WTC11 (cell line): ENCODE data around the gene HMGN4. TPM values are rescaled to one million over a fixed set of nuclear protein-coding genes. Genes with fewer than 3 reads are reported as not detected.

ENCODE experiments used
- ATAC-seq: fragments of 200-7000 bp; cut with Tn5 transposase; 2 replicates; pipeline ENCODE4 v1.10.0; 2021; ENCODE audit warnings: mild to moderate bottlenecking, moderate library complexity
- CTCF ChIA-PET: fragments of 300-600 bp; sonication (Branson Sonifier 250); formaldehyde crosslinking; loops from one replicate; lab custom pipeline; 2021; ENCODE audit warnings: antibody characterized with exemption; lab: Charles Lee
- POLR2A ChIA-PET: fragments of 350-600 bp; sonication (Branson Sonifier 250); formaldehyde crosslinking; loops from one replicate; lab custom pipeline; 2021; ENCODE audit warnings: antibody characterized with exemption; lab: Charles Lee
- DNase-seq: peaks from one replicate; pipeline ENCODE4 v3.0.0; 2021; ENCODE audit warnings: low spot score
- H3K27ac Mint-ChIP-seq: 2 replicates; pipeline ENCODE4 v1.8.0; 2021; ENCODE audit warnings: mixed read lengths
- H3K27me3 Mint-ChIP-seq: 2 replicates; pipeline ENCODE4 v1.8.0; 2021; ENCODE audit warnings: low read depth, mild to moderate bottlenecking, moderate library complexity, mixed read lengths
- H3K36me3 Mint-ChIP-seq: 2 replicates; pipeline ENCODE4 v1.8.0; 2021; ENCODE audit warnings: mixed read lengths
- H3K4me1 Mint-ChIP-seq: 2 replicates; pipeline ENCODE4 v1.8.0; 2022; ENCODE audit warnings: mixed read lengths
- H3K4me3 Mint-ChIP-seq: 2 replicates; pipeline ENCODE4 v1.8.0; 2021; ENCODE audit warnings: mild to moderate bottlenecking, moderate library complexity, mixed read lengths
- H3K9me3 Mint-ChIP-seq: 2 replicates; pipeline ENCODE4 v1.8.0; 2021; ENCODE audit warnings: mixed read lengths
- ATF2 ChIP-seq: sonication (generic); formaldehyde crosslinking; IDR thresholded peaks from 2 replicates; pipeline ENCODE4 v1.8.1; 2022; ENCODE audit warnings: low read depth, missing genetic modification reagents, borderline replicate concordance
- CREM ChIP-seq: sonication (generic); formaldehyde crosslinking; IDR thresholded peaks from 2 replicates; pipeline ENCODE4 v1.8.1; 2022; ENCODE audit warnings: mild to moderate bottlenecking, missing genetic modification reagents, moderate library complexity
- ETV6 ChIP-seq: sonication (generic); formaldehyde crosslinking; IDR thresholded peaks from 2 replicates; pipeline ENCODE4 v1.8.1; 2022; ENCODE audit warnings: mild to moderate bottlenecking, missing genetic modification reagents
- GABPB1 ChIP-seq: sonication (generic); formaldehyde crosslinking; IDR thresholded peaks from 2 replicates; pipeline ENCODE4 v1.8.1; 2023; ENCODE audit warnings: mild to moderate bottlenecking, missing genetic modification reagents
- GTF2I ChIP-seq: fragments of 250-450 bp; sonication (Bioruptor Pico); conservative IDR thresholded peaks from 2 replicates; pipeline ENCODE4 v1.4.0; 2021; ENCODE audit warnings: mild to moderate bottlenecking
- HMGA2 ChIP-seq: fragments of 250-450 bp; sonication (Bioruptor Pico); IDR thresholded peaks from 2 replicates; pipeline ENCODE4 v1.4.0; 2021; ENCODE audit warnings: mild to moderate bottlenecking, moderate library complexity
- NFATC4 ChIP-seq: fragments of 250-450 bp; sonication (Bioruptor Pico); IDR thresholded peaks from 2 replicates; pipeline ENCODE4 v1.9.0; 2021; ENCODE audit warnings: mild to moderate bottlenecking
- TCF7 ChIP-seq: sonication (generic); formaldehyde crosslinking; IDR thresholded peaks from 2 replicates; pipeline ENCODE4 v1.8.0; 2022; ENCODE audit warnings: mild to moderate bottlenecking, low read depth, missing genetic modification reagents, moderate library complexity
- TEAD1 ChIP-seq: sonication (generic); formaldehyde crosslinking; IDR thresholded peaks from 2 replicates; pipeline ENCODE4 v1.8.0; 2022; ENCODE audit warnings: mild to moderate bottlenecking, missing genetic modification reagents
- TEAD4 ChIP-seq: sonication (generic); formaldehyde crosslinking; IDR thresholded peaks from 2 replicates; pipeline ENCODE4 v1.8.0; 2022; ENCODE audit warnings: mild to moderate bottlenecking, missing genetic modification reagents
- USF1 ChIP-seq: sonication (generic); formaldehyde crosslinking; IDR thresholded peaks from 2 replicates; pipeline ENCODE4 v1.8.0; 2022; ENCODE audit warnings: mild to moderate bottlenecking, missing genetic modification reagents
- USF2 ChIP-seq: sonication (generic); formaldehyde crosslinking; IDR thresholded peaks from 2 replicates; pipeline ENCODE4 v1.8.1; 2023; ENCODE audit warnings: mild to moderate bottlenecking, missing genetic modification reagents, moderate library complexity
- ZBTB43 ChIP-seq: sonication (generic); formaldehyde crosslinking; IDR thresholded peaks from 2 replicates; pipeline ENCODE4 v1.8.1; 2023; ENCODE audit warnings: mild to moderate bottlenecking, missing genetic modification reagents
- ZNF121 ChIP-seq: sonication (generic); formaldehyde crosslinking; IDR thresholded peaks from 2 replicates; pipeline ENCODE4 v1.8.0; 2023; ENCODE audit warnings: missing genetic modification reagents
- ZNF416 ChIP-seq: fragments of 250-450 bp; sonication (Bioruptor Pico); IDR thresholded peaks from 2 replicates; pipeline ENCODE4 v1.9.0; 2021; ENCODE audit warnings: mild to moderate bottlenecking, inconsistent platforms
- total RNA-seq: library from RNA; stranded (reverse); gene quantifications from 3 replicates; pipeline ENCODE4 v1.2.3, GENCODE V29; 2021
- TF ChIP-seq, protein P1 (sequence below): sonication (generic); formaldehyde crosslinking; IDR thresholded peaks from 2 replicates; pipeline ENCODE4 v1.8.0; 2022; ENCODE audit warnings: mild to moderate bottlenecking, missing genetic modification reagents
- TF ChIP-seq, protein P2 (sequence below): sonication (generic); formaldehyde crosslinking; IDR thresholded peaks from 2 replicates; pipeline ENCODE4 v1.8.1; 2023; ENCODE audit warnings: mild to moderate bottlenecking, moderate library complexity, missing genetic modification reagents
- TF ChIP-seq, protein P3 (sequence below): sonication (generic); formaldehyde crosslinking; IDR thresholded peaks from 2 replicates; pipeline ENCODE4 v1.8.1; 2022; ENCODE audit warnings: missing genetic modification reagents, borderline replicate concordance
- TF ChIP-seq, protein P4 (sequence below): fragments of 250-450 bp; sonication (Bioruptor Pico); conservative IDR thresholded peaks from 2 replicates; pipeline ENCODE4 v1.9.0; 2021; ENCODE audit warnings: mild to moderate bottlenecking

Gene HMGN4
- total RNA-seq, 1 experiment from 2014 or later, result 57.1 TPM

GRCh38 chr6:26555505-26556262, 17.5 kb downstream of the HMGN4 start:
- H3K27me3 Mint-ChIP-seq, result no peaks in the 10 kb centered on the region
- no peak overlapping the region for H3K4me3 Mint-ChIP-seq
- no peak for DNase-seq
- no peaks in the 10 kb centered on the region for H3K9me3 Mint-ChIP-seq
- H3K4me1 Mint-ChIP-seq, result peaks cover 11% of the 10 kb centered on the region
- CTCF ChIA-PET, result interaction anchor here (0.7 to 2.7 kb wide), 9 partner anchors 16 to 233 kb away, joined by 3 to 13 read pairs (median 5); partner anchors contain the start of gene HMGN4
- no peaks in the 10 kb centered on the region for H3K36me3 Mint-ChIP-seq
- TF ChIP-seq, protein P1, sequence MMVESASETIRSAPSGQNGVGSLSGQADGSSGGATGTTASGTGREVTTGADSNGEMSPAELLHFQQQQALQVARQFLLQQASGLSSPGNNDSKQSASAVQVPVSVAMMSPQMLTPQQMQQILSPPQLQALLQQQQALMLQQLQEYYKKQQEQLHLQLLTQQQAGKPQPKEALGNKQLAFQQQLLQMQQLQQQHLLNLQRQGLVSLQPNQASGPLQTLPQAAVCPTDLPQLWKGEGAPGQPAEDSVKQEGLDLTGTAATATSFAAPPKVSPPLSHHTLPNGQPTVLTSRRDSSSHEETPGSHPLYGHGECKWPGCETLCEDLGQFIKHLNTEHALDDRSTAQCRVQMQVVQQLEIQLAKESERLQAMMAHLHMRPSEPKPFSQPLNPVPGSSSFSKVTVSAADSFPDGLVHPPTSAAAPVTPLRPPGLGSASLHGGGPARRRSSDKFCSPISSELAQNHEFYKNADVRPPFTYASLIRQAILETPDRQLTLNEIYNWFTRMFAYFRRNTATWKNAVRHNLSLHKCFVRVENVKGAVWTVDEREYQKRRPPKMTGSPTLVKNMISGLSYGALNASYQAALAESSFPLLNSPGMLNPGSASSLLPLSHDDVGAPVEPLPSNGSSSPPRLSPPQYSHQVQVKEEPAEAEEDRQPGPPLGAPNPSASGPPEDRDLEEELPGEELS, result no peak
- TF ChIP-seq, protein P2, sequence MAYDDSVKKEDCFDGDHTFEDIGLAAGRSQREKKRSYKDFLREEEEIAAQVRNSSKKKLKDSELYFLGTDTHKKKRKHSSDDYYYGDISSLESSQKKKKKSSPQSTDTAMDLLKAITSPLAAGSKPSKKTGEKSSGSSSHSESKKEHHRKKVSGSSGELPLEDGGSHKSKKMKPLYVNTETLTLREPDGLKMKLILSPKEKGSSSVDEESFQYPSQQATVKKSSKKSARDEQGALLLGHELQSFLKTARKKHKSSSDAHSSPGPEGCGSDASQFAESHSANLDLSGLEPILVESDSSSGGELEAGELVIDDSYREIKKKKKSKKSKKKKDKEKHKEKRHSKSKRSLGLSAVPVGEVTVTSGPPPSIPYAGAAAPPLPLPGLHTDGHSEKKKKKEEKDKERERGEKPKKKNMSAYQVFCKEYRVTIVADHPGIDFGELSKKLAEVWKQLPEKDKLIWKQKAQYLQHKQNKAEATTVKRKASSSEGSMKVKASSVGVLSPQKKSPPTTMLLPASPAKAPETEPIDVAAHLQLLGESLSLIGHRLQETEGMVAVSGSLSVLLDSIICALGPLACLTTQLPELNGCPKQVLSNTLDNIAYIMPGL (CRISPR knock-in tag), result peak; percentile 58; the same call in 1 of the 2 replicates
- peak; percentile 13 for ATAC-seq
- peak overlapping the region; percentile 78 for H3K27ac Mint-ChIP-seq
- POLR2A ChIA-PET, result no interaction called here

DNA sequence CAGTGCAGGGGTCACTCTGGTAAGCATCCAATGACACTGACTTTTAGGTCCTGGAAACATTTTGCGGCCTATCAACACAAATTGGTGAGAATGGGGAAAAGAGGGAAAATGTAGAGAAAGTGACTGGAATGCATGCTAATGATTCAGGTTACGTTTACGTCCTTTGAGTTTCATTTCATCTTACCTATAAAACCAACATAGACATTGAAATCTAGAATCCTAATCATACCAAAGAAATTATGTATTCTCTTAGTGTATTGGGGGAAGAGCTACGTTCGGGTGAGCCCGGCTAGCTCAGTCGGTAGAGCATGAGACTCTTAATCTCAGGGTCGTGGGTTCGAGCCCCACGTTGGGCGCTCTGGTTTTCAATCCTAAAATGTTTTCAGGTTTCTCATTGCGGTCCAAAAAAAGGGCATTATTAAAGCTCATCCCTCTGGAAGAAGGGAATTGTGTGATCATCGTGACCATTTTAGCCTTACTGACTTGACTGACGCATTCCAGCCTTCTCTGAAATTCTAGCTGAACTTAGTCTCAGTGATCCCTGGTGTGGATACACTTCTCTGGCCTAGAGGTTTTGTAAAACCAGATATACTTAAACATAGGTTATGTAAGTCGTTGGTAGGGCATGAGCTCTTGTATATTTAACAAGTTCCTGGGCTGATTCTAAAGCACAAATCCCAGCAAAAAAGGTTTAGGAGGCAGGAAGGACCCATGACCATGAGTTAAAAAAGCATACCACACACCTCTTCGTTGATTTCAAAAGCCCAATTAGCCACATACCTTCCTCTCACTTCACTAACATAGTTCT, 18.3 kb downstream of the HMGN4 start:
- peak; percentile 77 for DNase-seq
- Mint-ChIP-seq H3K27me3 (no peaks in the 10 kb centered on the region; the same call in 1 of the 2 replicates), H3K36me3 (peaks cover 1% of the 10 kb centered on the region; the same call in 1 of the 2 replicates), H3K4me3 (no peak overlapping the region), H3K27ac (peak overlapping the region; percentile 43), H3K9me3 (peaks cover 7% of the 10 kb centered on the region), H3K4me1 (peaks cover 7% of the 10 kb centered on the region)
- ATAC-seq, result peak; percentile 73
- ChIA-PET POLR2A (interaction anchor here (0.7 kb wide), 1 partner anchor 357 kb away, joined by 3 read pairs; a partner anchor contains a TSS), CTCF (interaction anchor here (0.7 to 2.7 kb wide), 10 partner anchors 13 to 234 kb away, joined by 3 to 13 read pairs (median 4); partner anchors contain the start of gene HMGN4)
- TF ChIP-seq ZBTB43, result 0 out of 2 replicates have a peak, but pooled peaks have one; percentile 28
- no peak for TF ChIP-seq ZNF121
- no peak for TF ChIP-seq TEAD4 (CRISPR knock-in tag)
- no peak for TF ChIP-seq TCF7 (CRISPR knock-in tag)
- 0 out of 2 replicates have a peak, but pooled peaks have one; percentile 53 for TF ChIP-seq ETV6 (CRISPR knock-in tag)
- TF ChIP-seq NFATC4, result peak; percentile 78; the same call in 1 of the 2 replicates
- TF ChIP-seq CREM, result no peak
- no peak for TF ChIP-seq ATF2 (CRISPR knock-in tag)
- no peak for TF ChIP-seq ZNF416 (CRISPR knock-in tag)
- no peak for TF ChIP-seq USF1 (CRISPR knock-in tag)
- TF ChIP-seq, protein P3, sequence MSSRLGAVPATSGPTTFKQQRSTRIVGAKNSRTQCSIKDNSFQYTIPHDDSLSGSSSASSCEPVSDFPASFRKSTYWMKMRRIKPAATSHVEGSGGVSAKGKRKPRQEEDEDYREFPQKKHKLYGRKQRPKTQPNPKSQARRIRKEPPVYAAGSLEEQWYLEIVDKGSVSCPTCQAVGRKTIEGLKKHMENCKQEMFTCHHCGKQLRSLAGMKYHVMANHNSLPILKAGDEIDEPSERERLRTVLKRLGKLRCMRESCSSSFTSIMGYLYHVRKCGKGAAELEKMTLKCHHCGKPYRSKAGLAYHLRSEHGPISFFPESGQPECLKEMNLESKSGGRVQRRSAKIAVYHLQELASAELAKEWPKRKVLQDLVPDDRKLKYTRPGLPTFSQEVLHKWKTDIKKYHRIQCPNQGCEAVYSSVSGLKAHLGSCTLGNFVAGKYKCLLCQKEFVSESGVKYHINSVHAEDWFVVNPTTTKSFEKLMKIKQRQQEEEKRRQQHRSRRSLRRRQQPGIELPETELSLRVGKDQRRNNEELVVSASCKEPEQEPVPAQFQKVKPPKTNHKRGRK (CRISPR knock-in tag), result no peak
- TF ChIP-seq GTF2I, result no peak
- TF ChIP-seq USF2 (CRISPR knock-in tag), result no peak
- TF ChIP-seq TEAD1 (CRISPR knock-in tag), result peak; percentile 20; the same call in 1 of the 2 replicates
- no peak for TF ChIP-seq HMGA2 (CRISPR knock-in tag)
- peak; percentile 64; the same call in 1 of the 2 replicates for TF ChIP-seq GABPB1 (CRISPR knock-in tag)
- TF ChIP-seq, protein P4, sequence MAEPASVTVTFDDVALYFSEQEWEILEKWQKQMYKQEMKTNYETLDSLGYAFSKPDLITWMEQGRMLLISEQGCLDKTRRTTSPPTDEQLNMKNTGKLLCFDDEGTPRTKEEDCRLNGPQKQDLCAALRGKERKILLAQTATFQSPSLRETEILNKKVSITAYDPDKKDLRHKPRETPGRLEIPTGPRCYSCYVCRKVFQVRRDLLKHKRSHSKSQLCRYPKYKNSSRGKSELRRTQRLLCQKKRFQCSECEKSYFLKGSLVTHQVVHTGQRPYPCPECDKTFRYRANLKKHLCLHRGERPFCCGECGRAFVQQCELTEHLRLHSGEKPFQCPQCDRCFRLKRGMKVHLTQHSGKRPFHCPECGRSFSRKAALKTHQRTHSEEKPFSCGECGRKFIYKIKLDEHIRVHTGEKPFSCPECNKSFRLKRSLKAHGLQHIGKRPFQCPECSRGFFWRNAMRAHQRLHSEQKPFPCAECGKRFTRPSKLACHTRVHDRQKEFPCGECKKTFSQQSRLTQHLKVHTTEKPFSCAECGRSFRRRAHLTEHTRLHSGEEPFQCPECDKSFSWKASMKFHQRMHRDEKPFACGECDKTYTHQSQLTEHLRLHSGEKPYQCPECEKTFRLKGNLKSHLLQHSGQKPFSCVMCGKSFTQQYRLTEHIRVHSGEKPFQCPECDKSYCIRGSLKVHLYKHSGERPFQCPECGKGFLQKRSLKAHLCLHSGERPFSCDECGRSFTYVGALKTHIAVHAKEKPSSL (CRISPR knock-in tag), result no peak
